GM12892 (cell line): ENCODE results near the gene TEDC2.

Experiments
- POLR2A ChIP-seq: IDR thresholded peaks from 2 replicates; pipeline ENCODE4 v1.6.1; 2011; ENCODE audit warnings: low read depth, low read length, control low read depth
- POLR2AphosphoS5 ChIP-seq: IDR thresholded peaks from 2 replicates; pipeline ENCODE4 v1.6.1; 2011; ENCODE audit warnings: low read depth, low read length, control low read depth
- TAF1 ChIP-seq: IDR thresholded peaks from 2 replicates; pipeline ENCODE4 v1.6.1; 2011; ENCODE audit warnings: low read depth, mild to moderate bottlenecking, control low read depth, low read length, borderline replicate concordance

DNA sequence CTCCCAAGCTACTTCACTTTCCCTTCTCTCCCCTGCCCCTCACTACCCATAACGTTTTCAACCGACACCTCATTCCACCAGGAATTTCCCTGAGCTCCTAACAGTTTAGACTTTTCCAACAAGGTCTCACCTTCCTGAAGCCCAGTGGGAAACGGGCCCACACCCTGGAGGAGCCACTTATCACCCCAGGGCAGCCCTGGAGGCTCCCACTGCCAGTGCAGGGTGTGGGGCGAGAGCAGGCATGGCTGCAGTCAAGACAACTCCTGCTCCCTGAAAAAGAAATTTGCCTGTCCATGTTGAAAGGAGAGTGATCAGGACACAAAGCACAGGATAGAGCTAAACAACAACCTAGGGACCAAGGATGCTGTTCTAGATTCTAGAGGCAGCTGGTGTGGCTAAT, 32.4 kb upstream of the TEDC2 start:
- no peak for TF ChIP-seq POLR2AphosphoS5
- TF ChIP-seq POLR2A, result no peak
- no peak for TF ChIP-seq TAF1
